GM21390 (cell line): ENCODE measurements around the gene KDM6B.

Experiments
- ATAC-seq: cut with Tn5 transposase; IDR thresholded peaks from one replicate; pipeline ENCODE4 v1.9.1; 2021; ENCODE audit not compliant: unreplicated experiment

The KDM6B gene

DNA sequence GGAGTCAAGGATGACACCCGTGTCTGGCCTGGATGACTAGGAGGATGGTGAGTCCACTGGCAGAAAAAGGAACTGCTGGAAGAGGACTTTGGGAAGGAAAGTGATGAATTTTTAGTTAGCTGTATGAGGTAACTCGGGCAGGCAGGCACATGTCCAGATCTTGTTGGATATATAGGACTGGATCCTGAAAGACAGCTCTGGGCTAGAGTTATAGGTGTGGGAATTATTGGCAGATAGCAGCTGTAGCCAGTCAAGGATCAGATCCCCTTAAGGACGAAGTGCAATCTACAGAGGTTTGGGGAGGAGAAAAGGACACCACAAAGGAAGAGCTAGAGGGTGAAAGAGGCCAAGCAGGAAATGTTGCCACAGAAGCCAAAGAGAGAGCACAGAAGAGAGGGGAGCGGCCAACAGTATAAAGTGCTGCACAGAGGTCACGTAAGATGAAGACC lies 33.9 kb downstream of the KDM6B start:
- no peak for ATAC-seq

DNA sequence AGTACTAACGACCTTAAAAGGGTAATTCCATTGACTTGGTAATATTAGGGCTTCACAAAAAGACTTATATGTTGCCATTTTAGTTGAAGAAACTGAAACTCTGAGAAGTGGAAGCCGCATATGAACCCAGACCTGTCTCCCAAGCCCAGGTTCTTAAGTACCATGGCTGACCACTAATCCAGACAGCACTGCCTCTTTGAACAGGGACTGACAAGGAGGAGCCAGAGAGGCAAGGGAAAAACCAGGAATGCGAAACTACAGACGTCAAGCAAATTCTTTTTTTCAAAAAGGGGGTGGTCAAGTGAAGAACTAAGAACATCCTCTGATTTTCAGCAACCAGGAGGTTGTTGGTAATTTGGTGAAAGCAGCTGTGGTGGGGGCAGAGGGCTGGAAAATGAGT lies 39.0 kb downstream of the KDM6B start:
- ATAC-seq = no peak

DNA sequence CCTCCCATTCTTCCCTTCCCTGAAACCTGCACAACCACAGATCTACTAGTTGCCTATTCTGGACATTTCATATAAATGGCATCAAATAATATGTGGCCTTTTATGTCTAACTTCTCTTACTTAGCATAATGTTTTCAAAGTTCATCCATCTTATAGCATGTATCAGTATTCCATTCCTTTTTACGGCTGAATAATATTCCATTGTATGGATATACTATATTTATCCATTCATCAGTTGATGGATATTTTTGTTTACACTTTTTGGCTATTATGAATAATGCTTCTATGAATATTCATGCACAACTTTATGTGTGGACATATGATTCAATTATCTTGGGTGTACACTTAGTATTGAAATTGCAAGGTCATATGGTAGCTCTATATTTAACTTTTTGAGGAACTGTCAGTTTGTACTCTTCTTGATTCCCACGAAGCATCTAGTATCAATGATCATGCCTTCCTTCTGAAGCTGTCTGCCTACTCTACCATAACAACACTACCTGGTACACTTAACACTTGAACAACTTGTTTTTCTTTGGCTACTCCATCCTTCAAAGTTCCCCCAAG lies 41.9 kb downstream of the KDM6B start:
- no peak for ATAC-seq

DNA sequence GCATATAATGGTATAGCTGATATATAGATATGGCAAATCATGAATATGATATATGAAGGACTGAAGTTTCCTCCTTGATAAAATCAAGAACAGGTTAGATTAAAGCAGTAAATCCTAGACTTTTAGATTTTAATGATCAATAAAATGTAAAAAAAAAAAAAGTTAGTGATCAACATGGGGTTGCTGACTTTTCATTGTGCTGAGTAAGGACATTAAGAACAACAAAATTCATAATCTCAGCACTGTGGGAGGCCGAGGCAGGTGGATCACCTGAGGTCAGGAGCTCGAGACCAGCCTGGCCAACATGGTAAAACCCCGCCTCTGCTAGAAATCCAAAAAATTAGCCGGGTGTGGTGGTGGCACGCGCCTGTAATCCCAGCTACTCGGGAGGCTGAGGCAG lies 44.2 kb downstream of the KDM6B start:
- no peak for ATAC-seq

DNA sequence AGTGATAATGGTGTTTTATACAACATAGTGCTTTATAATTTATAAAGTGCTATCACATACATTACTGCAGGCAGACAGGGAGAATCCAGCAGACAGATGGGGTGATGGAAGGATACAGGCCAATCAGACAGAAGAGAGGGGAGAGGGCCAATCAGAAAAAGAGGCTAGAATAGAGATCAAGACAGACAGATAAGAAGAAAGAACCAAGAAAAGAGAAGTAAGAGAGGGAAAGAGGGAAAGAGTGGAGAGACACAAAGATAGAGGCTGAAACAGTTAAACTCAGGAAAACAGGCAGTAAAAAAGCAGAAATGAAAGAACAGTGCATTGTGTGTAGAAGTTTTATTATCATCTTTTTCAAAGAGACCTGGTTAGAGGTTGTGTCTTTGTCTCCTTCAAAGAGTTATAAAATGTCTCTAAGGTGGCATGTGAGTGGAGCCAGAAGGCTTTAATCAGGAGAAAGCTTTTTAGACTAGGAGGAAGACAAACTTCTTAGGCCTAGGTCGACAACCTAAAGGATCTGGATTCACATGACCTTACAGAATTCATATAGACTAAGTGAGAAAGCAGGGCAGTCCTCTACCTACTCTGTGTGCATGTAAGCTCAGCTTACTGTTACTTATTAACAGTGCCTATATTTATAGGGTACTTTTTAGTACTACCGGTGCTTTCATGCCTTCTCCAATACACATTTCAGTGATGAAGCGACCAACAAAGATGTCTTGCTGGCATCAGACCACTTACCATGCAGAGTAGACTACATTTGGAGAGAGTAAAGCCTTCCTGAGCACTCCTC lies 46.3 kb downstream of the KDM6B start:
- ATAC-seq = no peak

DNA sequence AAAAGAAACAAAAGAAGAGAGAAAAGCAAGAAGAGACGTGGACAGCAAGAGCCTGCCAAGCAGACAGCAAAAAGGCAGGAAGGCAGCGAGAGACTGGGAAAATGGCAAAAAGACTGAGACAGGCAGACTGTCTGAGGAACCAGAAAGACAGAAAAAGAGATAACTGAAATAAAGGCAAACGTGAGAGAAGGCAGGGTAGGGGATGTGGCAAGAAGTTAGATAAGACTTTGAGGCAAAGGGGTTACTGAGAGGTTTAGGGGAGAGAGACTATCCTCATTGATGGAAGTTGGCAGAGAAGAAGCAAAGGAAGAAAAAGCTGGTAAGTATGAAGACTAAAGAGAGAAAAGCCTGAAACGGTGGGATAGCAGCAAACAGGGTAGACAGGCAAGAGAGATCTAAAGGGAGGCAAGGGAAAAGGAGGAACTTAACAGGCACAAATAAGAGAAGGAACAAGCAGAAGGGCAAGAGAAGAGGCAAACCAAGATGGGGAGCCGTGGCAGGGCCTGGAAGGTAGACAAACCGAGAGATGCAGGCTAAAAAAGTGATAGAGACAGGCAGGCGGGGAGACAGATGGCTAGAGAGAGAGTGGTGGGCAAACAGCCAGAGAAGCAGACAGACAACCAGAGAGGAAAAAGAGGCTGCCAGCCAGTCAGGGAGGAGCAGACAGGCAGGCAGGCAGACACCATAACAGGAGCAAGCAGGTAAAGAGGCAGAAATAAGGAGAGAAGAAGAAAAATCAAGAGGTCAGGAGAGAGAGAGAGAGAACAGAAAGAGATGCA lies 47.4 kb downstream of the KDM6B start:
- ATAC-seq = no peak

DNA sequence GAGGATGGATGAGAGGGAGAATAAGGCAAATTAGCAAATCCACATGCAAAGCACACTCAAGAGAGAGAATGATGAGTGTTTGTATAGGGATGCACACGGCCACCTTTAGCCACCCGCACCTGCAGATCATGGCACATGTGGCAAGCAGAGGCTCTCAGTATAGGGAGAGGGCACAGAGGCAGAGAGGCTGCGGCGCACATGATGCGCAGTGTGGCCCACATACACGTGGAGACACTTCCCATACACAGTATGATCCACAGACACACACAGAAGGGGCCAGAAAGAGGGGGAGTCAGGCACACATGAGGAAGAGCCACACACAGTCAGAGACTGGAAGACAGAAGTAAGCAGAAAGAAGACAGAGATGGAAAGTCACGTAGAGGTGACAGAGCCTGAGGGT lies 48.1 kb downstream of the KDM6B start:
- no peak for ATAC-seq

DNA sequence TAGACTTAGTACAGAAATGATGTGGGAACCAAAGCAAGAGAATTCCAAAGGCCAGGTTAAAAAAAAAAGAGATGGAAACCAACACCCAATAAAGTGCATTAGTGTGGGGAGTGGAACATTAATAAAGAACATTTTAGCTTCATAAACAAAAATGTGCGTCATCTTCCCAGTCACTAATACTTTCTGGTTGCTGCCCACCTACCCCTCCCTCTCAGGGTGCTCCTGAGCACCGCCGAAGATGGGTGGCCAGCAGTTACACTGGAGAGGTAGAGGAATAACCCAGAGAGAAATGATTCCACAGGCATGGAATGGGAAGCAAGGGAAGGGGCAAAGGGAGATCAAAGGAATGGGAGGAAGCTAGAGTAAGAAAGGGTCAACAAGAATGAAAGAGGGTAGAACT lies 48.6 kb downstream of the KDM6B start:
- no peak for ATAC-seq
